A549 (cell line): ENCODE data around the gene KDELR1. TPM values are rescaled to one million over a fixed set of nuclear protein-coding genes. Genes with fewer than 3 reads are reported as not detected.

Experiments used
- ATAC-seq, 2 experiments: fragments of 200-7000 bp in 1 of 2; fragments of >200 bp in 1 of 2; cut with Nextera tagmentation in 1 of 2; cut with Tn5 transposase in 1 of 2; 3 replicates each; pipeline versions ENCODE4 v1.8.0 to v1.9.1; 2018 to 2020; ENCODE audit warnings: mild to moderate bottlenecking in 1 of 2, moderate library complexity in 1 of 2
- CTCF ChIA-PET: fragments of 300-600 bp; sonication (Branson Sonifier 250); formaldehyde crosslinking; extraction: SDS; loops from one replicate; lab custom pipeline; 2021; ENCODE audit warnings: antibody characterized with exemption, inconsistent platforms; lab: Yijun Ruan, JAX
- POLR2A ChIA-PET: fragments of 350-600 bp; formaldehyde crosslinking; extraction: SDS; loops from one replicate; lab custom pipeline; 2021; ENCODE audit warnings: antibody characterized with exemption, inconsistent platforms; lab: Yijun Ruan, JAX
- DNase-seq, 2 experiments: peaks; one replicate each; pipeline versions ENCODE4 v3.0.0 to v3.0.0-alpha.2; 2011 to 2016; ENCODE audit warnings: low read depth in 1 of 2, low spot score in 1 of 2
- FAIRE-seq: peaks from 2 replicates; lab custom pipeline; 2011; peaks lifted over from hg19 to GRCh38; lab: Jason Lieb, UNC
- H3K27ac ChIP-seq, 2 experiments: fragments of >200 bp; sonication (Bioruptor Twin); formaldehyde crosslinking; 3 replicates each; pipeline ENCODE4 v1.5.1; 2016 to 2017
- H3K4me1 ChIP-seq: fragments of >200 bp; sonication (Bioruptor Twin); formaldehyde crosslinking; 3 replicates; pipeline ENCODE4 v1.6.1; 2016
- H3K4me2 ChIP-seq: fragments of >200 bp; sonication (Bioruptor Twin); formaldehyde crosslinking; 3 replicates; pipeline ENCODE4 v1.6.1; 2016
- H3K4me3 ChIP-seq: fragments of >200 bp; sonication (Bioruptor Twin); formaldehyde crosslinking; 3 replicates; pipeline ENCODE4 v1.5.1; 2016
- H3K9me3 ChIP-seq: fragments of >200 bp; sonication (Bioruptor Twin); formaldehyde crosslinking; 3 replicates; pipeline ENCODE4 v1.6.1; 2016
- BCL3 ChIP-seq: fragments of >200 bp; sonication (Bioruptor Twin); formaldehyde crosslinking; IDR thresholded peaks from 3 replicates; pipeline ENCODE4 v1.6.1; 2016
- CEBPB ChIP-seq, 2 experiments: fragments of >200 bp in 1 of 2; sonication (Bioruptor Twin) in 1 of 2; formaldehyde crosslinking in 1 of 2; IDR thresholded peaks; 2 replicates each; pipeline ENCODE4 v1.6.1; 2012 to 2016
- CTCF ChIP-seq: fragments of >200 bp; sonication (Bioruptor Twin); formaldehyde crosslinking; IDR thresholded peaks from 3 replicates; pipeline ENCODE4 v1.5.1; 2016
- E2F6 ChIP-seq: IDR thresholded peaks from 2 replicates; pipeline ENCODE4 v1.6.1; 2012; ENCODE audit warnings: low read depth, borderline replicate concordance
- GATA3 ChIP-seq: IDR thresholded peaks from 2 replicates; pipeline ENCODE4 v1.6.1; 2012; ENCODE audit warnings: borderline replicate concordance
- HEYL ChIP-seq: fragments of 250-450 bp; sonication (Bioruptor Pico); IDR thresholded peaks from 2 replicates; pipeline ENCODE4 v1.8.0; 2021; ENCODE audit warnings: mild to moderate bottlenecking, moderate library complexity
- HOXB13 ChIP-seq: fragments of 250-450 bp; sonication (Bioruptor Pico); IDR thresholded peaks from 2 replicates; pipeline ENCODE4 v1.5.0; 2020; ENCODE audit warnings: low read depth, mild to moderate bottlenecking, moderate library complexity
- HOXB5 ChIP-seq: fragments of 250-450 bp; sonication (Bioruptor Pico); IDR thresholded peaks from 2 replicates; pipeline ENCODE4 v1.5.0; 2020; ENCODE audit warnings: mild to moderate bottlenecking, moderate library complexity
- MAX ChIP-seq: IDR thresholded peaks from 2 replicates; pipeline ENCODE4 v1.6.1; 2012
- MAZ ChIP-seq: fragments of 150-350 bp; IDR thresholded peaks from 2 replicates; pipeline ENCODE4 v1.6.1; 2014; ENCODE audit warnings: antibody characterized with exemption, low read depth, low read length, borderline replicate concordance
- NFE2L2 ChIP-seq: fragments of 150-350 bp; conservative IDR thresholded peaks from 2 replicates; pipeline ENCODE4 v1.6.1; 2014; ENCODE audit warnings: low read length
- NR3C1 ChIP-seq: fragments of >200 bp; sonication (Bioruptor Twin); formaldehyde crosslinking; IDR thresholded peaks from 3 replicates; pipeline ENCODE4 v1.6.1; 2017
- PBX3 ChIP-seq: IDR thresholded peaks from 2 replicates; pipeline ENCODE4 v1.6.1; 2012
- POLR2A ChIP-seq: IDR thresholded peaks from 2 replicates; pipeline ENCODE4 v1.6.1; 2012; ENCODE audit warnings: mild to moderate bottlenecking, low read length
- RAD21 ChIP-seq, 2 experiments: fragments of >200 bp in 1 of 2; sonication (Bioruptor Twin) in 1 of 2; formaldehyde crosslinking in 1 of 2; IDR thresholded peaks in 1 of 2; conservative IDR thresholded peaks in 1 of 2; 2 replicates in 1 of 2; 3 replicates in 1 of 2; pipeline ENCODE4 v1.6.1; 2012 to 2018; ENCODE audit warnings: inconsistent platforms in 1 of 2
- RARB ChIP-seq: fragments of 250-450 bp; sonication (Bioruptor Pico); IDR thresholded peaks from 2 replicates; pipeline ENCODE4 v1.8.0; 2021; ENCODE audit warnings: mild to moderate bottlenecking, moderate library complexity
- RCOR1 ChIP-seq: fragments of 150-350 bp; IDR thresholded peaks from 2 replicates; pipeline ENCODE4 v1.6.1; 2014; ENCODE audit warnings: antibody characterized with exemption, low read length, low read depth
- SMC3 ChIP-seq: fragments of >200 bp; sonication (Bioruptor Twin); formaldehyde crosslinking; IDR thresholded peaks from 3 replicates; pipeline ENCODE4 v1.6.1; 2018; ENCODE audit warnings: inconsistent platforms
- SREBF2 ChIP-seq: fragments of 450-650 bp; IDR thresholded peaks from 2 replicates; pipeline ENCODE4 v1.6.1; 2014; ENCODE audit warnings: mild to moderate bottlenecking, moderate library complexity
- USF2 ChIP-seq: fragments of 450-650 bp; IDR thresholded peaks from 2 replicates; pipeline ENCODE4 v1.6.1; 2014; ENCODE audit warnings: antibody characterized with exemption
- ZC3H11A ChIP-seq: fragments of 450-650 bp; IDR thresholded peaks from 2 replicates; pipeline ENCODE4 v1.6.1; 2014; ENCODE audit warnings: antibody characterized with exemption, mild to moderate bottlenecking
- ZNF302 ChIP-seq: fragments of 250-450 bp; sonication (Bioruptor Pico); IDR thresholded peaks from 2 replicates; pipeline ENCODE4 v1.9.0; 2021; ENCODE audit warnings: inconsistent platforms, mild to moderate bottlenecking, moderate library complexity
- WGBS: methylation state at CpG from one replicate; pipeline ENCODE4 v1.1.6; 2017; ENCODE audit errors: missing lambda C conversion rate; 5-methylcytosine and 5-hydroxymethylcytosine counted together
- polyA plus RNA-seq, 4 experiments: library from polyadenylated mRNA; depleted of rRNA in 3 of 4; stranded (reverse); fragments of >200 nt; fragmentation: RNase III in 1 of 4; extraction: RNeasy Plus Mini Kit Qiagen cat#74134 plus additional on column Dnase treatment in 1 of 4; gene quantifications; 2 replicates in 3 of 4; 3 replicates in 1 of 4; pipeline ENCODE4 v1.2.3, GENCODE V29; 2011 to 2017

Gene KDELR1
- polyA plus RNA-seq, 2 of the 4 experiments (the other 2 are of a cell fraction): 200 to 302 TPM

- TF ChIP-seq POLR2A (no peak), ZNF302 (CRISPR knock-in tag) (no peak), GATA3 (no peak), CEBPB (IDR thresholded peaks at IDR 0.05) (no peak), HEYL (CRISPR knock-in tag) (no peak), HOXB5 (CRISPR knock-in tag) (no peak), RCOR1 (no peak), RARB (CRISPR knock-in tag) (no peak), BCL3 (no peak), CTCF (no peak), SREBF2 (no peak)
- WGBS: 92% methylated on average over 14 of the region's 14 CpGs
- CTCF ChIA-PET: interaction anchor here (0.9 to 17.6 kb wide), 6 partner anchors 12 to 270 kb away, joined by 3 to 416 read pairs (median 14); partner anchors contain the start of gene EMP3
- peak overlapping the region in 1 of 2 experiments; percentile 29; a peak in 1 of 6 replicates for H3K27ac ChIP-seq
- no peak for DNase-seq
- no peak overlapping the region for H3K4me3 ChIP-seq
- H3K4me2 ChIP-seq: no peak overlapping the region
- H3K4me1 ChIP-seq: peaks cover 22% of the 10 kb centered on the region
- FAIRE-seq: no peak
- H3K9me3 ChIP-seq: no peaks in the 10 kb centered on the region
- ATAC-seq: no peak
- POLR2A ChIA-PET: no interaction called here
Measured at GRCh38 chr19:48338253-48338755, 53.0 kb downstream of the KDELR1 start.

GRCh38 chr19:48333467-48334384 is 57.6 kb downstream of the KDELR1 start:
- Histone ChIP-seq H3K9me3 (peaks cover 4% of the 10 kb centered on the region; the same call in 1 of the 3 replicates), H3K4me2 (peak overlapping the region; percentile 99), H3K4me1 (peaks cover 12% of the 10 kb centered on the region; the same call in 2 of the 3 replicates), H3K27ac (peak overlapping the region; percentile 87 to 89), H3K4me3 (peak overlapping the region; percentile 52)
- DNase-seq (peak; percentile 98 to 99), ATAC-seq (peak; percentile 90 to 93), FAIRE-seq (no peak)
- CTCF ChIA-PET: interaction anchor here (0.6 to 17.6 kb wide), 46 partner anchors 8 to 502 kb away, joined by 3 to 416 read pairs (median 6); partner anchors contain the start of genes EMP3, GRIN2D, GRWD1 and HSD17B14
- 6% methylated on average over 28 of the region's 54 CpGs for WGBS
- POLR2A ChIA-PET: interaction anchor here (0.6 to 3.9 kb wide), 15 partner anchors 11 to 553 kb away, joined by 3 to 94 read pairs (median 4); partner anchors contain the start of genes EMP3, KDELR1, SYNGR4 and TMEM143
- TF ChIP-seq MAZ: 0 out of 2 replicates have a peak, but pooled peaks have one; percentile 4
- TF ChIP-seq SREBF2: no peak
- TF ChIP-seq MAX: peak; percentile 96
- TF ChIP-seq PBX3: no peak
- TF ChIP-seq USF2: peak; percentile 49
- TF ChIP-seq NR3C1: no peak
- TF ChIP-seq GATA3: no peak
- peak; percentile 76 for TF ChIP-seq POLR2A
- TF ChIP-seq CTCF: peak; percentile 96
- peak; percentile 92 to 99 for TF ChIP-seq RAD21 (conservative IDR thresholded peaks at IDR 0.05 in 1 of 2, IDR thresholded peaks at IDR 0.05 in 1 of 2)
- TF ChIP-seq BCL3: 0 out of 3 replicates have a peak, but pooled peaks have one; percentile 16
- TF ChIP-seq HOXB13 (CRISPR knock-in tag): peak; percentile 80; the same call in 1 of the 2 replicates
- TF ChIP-seq HOXB5 (CRISPR knock-in tag): peak; percentile 78; the same call in 1 of the 2 replicates
- no peak for TF ChIP-seq NFE2L2
- TF ChIP-seq SMC3: peak; percentile 99
- peak; percentile 91 for TF ChIP-seq E2F6
- no peak for TF ChIP-seq ZC3H11A
- TF ChIP-seq ZNF302 (CRISPR knock-in tag): no peak
